SKM-1 treated with dmso at 0.1 percent for 144 hours (cell line): ENCODE data around the gene GLYATL1B.
"Not testable (repeated sequence)": the region's sequence is repeated elsewhere in the genome, so short reads cannot be mapped to it uniquely, and the experiment has no call there.

Experiments
- DNase-seq: peaks from one replicate; lab custom pipeline; 2025; ENCODE audit not compliant: unreplicated experiment; lab: John Stamatoyannopoulos, UW

GLYATL1B gene, protein sequence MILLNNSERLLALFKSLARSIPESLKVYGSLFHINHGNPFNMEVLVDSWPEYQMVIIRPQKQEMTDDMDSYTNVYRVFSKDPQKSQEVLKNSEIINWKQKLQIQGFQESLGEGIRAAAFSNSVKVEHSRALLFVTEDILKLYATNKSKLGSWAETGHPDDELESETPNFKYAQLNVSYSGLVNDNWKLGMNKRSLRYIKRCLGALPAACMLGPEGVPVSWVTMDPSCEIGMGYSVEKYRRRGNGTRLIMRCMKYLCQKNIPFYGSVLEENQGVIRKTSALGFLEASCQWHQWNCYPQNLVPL

DNA sequence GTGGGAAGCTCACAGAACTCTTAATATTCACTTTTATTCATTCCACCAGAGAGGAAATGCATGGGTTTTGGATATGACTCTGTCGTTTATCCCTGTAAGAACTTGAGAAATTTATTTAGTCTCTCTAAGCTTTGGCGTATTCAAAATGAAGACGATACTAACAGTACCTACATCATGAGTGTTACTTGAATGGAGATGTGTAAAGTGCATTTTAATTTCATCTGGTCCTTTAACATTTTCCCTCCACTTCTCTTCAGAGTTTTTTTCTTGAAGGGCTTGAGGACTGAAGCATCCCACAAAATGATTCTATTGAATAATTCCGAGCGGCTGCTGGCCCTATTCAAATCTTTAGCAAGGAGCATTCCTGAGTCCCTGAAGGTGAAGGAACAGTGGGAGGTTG lies at the start of gene GLYATL1B:
Gene GLYATL1B (plus strand): TSS at position 301 of the 400 bp plus-strand sequence. CDS start 0 bp downstream, at position 301.
- not testable (repeated sequence) for DNase-seq

DNA sequence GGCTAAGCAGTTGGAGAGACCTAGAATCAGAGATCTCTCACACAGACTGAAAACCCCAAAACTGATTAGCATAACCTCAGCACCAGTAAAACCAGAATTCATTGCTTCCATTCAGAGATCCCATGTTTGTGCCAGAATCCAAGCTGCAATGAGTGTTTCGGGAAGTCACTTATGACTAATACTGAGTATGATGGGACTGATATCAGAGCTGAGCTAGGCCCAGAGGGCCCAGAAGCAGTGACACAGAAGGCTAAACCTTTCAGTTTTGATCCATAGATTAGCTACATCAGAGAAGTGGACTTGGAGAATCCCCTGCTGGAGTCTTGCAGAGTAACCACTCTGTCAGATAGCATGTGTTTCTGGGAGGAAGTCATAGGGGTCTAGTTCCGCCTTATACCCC lies 49.6 kb upstream of the GLYATL1B start:
- not testable (repeated sequence) for DNase-seq

DNA sequence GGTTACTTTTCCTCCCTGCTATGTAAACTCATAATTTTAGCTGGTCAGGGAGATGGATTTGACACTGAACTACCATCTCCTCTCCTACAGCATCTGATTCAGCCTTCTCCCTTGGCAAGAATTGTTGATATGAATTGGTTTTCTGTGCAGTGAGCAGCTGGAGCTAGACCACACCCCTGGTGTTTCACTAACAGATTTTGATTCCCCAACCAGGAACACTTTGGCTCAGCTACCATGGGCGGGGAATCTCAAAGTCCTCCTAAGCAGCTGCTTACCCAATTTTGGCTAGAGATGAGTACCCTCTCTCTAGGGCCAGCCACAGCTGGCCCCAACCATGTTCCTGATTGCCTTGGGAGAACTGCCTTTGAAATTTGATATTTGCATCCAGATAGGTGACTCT lies 48.7 kb upstream of the GLYATL1B start:
- not testable (repeated sequence) for DNase-seq

DNA sequence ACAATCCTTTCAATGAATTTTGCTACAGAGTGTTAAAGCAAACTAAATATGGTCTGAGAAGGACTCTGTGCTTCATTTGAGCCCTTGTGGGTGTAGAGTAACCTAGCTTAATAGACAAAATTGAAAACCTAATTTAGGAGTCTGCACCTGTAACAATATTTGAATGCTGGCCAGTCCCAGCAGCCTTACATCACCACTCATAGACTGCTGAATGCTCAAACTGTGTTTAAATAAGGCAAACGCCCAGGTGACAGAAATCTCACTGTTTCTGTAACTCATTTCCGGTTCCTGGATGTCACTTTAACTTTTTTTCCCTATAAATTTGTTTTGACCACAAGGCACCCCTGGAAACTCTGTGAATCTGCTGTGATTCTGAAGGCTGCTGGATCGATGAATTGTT lies 45.5 kb upstream of the GLYATL1B start:
- DNase-seq, result no peak

DNA sequence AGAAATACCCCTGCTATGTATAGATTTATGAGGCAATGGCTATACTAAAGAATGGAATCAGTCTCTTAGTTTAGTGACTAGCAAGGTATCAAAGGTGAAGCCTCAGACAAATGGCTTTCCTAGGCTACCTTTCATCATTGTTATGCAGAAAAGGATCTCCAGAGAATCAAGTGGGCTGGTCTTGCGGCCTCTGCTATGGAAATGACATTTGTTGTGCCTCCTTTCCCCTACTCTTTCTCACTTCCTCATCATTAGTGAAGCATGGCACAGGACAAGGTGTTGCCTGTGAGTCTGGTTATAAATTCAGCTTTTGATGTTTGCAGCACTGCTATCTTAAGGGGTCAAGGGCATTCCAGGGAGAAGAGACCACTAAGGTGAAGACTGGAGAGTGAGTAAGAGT lies 34.7 kb upstream of the GLYATL1B start:
- not testable (repeated sequence) for DNase-seq

DNA sequence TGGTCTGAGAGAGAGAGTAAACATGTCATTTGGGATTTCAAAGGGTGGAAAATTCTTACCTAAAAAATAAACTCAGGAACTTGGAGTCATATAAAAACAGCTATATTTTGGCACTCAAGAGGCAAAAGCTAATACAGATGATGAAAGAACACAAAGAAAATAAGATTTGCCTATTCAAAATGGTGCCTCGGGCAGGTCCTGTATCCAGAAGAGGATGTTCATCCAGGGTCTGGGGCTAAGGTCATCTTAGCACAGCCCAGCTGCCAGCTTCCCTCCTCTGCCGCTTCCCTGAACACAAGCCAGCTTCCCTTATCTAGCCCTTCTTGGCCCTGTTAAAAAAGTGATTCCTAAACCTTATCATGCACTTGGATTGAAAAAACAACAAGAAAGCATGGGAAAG lies 33.8 kb upstream of the GLYATL1B start:
- not testable (repeated sequence) for DNase-seq

DNA sequence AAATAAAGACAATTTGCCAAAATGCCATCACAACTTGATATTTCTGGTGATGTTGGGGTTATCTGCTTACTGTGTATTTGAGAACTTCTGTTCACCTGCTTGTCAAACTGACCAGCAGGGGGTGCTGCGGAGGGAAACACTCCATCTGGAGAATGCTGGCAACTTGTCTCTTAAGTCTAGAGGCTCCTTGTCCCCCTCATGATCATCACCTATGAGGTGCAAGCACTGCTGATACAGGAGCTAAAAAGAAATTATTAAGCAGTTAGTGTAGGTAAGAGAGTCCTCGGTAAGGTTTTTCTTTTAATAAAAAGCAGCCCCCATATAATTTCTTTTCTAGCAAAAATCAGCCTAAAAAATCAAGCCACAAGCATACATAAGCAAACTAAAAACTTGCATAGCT lies 32.7 kb upstream of the GLYATL1B start:
- peak; percentile 44 for DNase-seq

DNA sequence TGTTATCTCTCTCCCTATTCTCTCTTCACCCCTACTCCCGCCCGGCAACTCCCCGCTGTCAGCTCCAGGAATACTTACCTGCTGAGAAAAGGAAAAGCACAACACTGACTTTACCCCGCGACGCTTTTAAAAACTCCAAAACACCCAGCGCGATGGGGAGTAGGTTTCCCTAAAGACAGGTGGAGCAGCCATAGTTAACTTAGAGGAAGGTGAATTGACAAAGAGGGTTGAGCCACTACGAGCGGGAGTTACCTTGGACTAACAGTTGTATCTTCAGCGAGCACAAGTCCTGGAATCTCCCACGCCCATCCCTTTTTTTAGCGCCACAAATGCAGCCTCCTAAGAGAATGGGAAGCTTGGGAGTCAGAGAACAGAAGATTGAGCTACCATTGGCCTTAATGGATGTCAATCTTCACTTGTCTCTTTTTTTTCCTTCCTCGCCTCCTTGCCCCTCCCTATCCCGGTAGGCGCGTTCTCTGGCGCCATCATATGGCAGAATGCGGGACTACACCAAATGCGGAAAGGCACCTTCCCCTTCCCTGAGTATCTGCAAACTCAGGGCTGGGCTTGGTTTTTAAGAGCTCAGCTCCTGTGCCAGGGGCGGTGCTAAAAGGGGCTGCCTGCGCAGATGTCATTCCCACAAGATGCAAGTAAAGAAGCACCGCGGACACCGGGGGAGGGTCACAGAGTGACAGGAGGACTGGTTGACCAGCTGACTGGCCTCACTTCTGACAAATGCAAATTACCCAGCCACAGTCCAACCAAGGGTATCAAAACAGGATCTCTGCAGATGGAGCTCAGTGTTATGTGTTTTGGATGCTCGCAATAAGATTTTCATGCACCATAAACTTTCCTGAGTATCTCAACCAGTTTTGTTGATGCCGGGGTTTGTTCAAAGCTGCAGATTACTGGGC lies 27.7 kb upstream of the GLYATL1B start:
- peak; percentile 74 for DNase-seq

DNA sequence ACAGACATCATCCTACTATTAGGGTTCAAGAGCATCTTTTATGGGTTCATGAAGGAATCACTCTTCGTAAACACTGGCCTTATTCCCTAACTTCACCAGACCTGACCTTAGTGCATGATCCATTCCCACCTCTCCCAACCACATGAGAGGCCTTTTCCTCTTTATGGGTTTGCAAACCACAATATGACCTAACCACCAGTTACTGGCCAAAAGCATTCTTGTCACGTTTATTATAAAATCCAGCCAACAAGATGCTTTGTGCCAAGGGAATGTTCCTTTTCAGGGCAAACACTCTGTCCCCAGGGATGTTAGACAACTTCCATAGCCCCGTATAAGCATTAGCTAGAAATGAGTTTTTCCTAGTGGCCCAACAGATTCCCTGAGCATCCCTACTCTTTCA lies 26.0 kb upstream of the GLYATL1B start:
- DNase-seq, result not testable (repeated sequence)

DNA sequence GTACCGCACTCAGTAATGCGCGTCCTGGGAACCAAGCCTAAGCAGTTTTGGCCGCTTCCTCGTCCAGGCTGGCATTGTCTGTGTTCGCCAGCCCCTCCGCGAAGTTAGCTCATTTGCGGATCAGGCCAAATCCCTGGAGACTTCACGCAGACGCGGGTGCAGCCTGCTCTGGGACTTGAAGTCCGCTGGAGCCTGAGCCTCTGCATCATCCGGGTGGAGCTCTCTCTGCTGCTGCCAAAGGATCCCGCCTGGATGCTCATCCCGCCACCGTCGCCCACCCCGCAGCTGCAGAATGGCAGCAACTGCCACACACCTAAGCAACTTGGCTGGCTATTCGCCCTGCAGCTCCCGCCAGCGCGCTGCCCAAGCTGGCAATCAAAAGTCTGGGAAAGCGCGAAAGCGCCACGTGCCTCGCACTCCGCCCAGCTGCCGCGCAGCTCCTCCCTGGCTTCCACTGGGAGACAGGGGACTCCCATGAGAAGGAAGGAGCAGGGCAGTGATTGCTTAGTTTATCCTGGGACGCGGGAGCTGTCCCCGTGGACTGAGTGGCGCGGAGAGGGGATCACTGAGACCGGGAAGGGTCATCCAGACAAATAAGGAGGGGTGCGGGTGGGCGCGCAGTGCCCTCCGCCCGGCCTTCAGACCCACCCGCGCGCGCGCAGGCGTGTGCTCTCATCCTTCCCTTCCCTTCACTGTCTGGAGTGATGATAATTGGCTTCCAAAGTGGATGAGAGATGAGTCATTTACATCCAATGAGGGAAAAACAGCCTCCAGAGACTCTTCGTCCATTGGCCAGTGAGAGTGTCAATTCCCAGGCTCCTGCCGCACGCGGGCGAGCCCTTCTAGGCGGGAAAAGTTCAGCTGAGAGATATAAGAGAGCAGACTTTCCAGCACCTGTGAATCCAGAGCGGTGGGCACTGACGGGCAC lies 23.2 kb upstream of the GLYATL1B start:
- no peak for DNase-seq

DNA sequence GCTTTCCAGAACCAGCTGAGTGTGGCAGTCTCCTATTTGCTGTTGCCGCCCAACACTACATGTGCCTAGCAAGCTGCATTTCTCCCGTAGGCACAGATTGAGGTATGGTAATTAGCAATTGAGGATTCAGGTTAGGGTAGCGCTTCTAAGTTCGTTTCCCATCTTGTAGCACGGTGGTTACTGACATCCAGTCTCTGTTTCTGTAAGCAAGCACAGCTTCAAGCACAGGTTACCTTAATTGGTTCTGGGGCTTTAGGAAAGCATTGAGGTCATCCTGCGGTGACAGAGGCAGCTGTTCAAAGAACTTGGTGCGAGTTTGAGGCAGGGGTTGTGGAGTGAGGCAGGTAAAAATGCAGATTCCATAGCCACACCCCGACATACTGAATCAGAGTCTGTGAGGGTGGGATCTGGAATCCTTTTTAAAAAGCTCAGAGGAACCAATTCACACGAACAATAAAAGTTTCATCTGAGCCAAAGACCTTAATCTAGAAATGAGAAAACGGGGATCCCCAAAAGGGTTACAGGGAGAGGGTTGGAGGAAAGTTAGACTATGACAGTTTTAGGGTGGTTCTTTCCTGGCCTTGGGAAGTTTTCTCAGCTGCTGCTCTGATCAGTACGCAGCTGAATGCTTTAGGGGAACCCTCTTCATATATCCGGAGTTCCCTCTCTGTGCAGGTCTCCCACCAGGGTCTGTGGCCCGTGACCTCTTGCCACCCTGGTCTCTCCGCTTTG lies 21.9 kb upstream of the GLYATL1B start:
- not testable (repeated sequence) for DNase-seq

DNA sequence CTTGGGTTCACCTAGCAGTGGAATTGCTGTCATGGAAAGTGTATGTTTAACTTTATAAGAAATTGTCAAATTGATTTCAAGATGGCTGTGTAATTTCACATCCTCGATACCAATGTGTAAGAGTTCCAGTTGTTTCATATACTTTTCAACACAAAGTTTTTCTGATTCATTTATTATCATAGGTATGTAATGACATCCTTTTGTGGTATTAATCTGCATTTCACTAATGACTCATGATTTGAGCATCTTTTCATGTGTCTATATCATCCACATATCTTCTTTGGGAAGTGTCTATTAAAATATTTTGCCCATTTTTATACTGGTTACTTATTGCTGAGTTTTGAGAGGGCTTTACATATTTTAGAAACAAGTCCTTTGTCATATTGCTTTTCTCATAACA lies 17.0 kb upstream of the GLYATL1B start:
- no peak for DNase-seq

DNA sequence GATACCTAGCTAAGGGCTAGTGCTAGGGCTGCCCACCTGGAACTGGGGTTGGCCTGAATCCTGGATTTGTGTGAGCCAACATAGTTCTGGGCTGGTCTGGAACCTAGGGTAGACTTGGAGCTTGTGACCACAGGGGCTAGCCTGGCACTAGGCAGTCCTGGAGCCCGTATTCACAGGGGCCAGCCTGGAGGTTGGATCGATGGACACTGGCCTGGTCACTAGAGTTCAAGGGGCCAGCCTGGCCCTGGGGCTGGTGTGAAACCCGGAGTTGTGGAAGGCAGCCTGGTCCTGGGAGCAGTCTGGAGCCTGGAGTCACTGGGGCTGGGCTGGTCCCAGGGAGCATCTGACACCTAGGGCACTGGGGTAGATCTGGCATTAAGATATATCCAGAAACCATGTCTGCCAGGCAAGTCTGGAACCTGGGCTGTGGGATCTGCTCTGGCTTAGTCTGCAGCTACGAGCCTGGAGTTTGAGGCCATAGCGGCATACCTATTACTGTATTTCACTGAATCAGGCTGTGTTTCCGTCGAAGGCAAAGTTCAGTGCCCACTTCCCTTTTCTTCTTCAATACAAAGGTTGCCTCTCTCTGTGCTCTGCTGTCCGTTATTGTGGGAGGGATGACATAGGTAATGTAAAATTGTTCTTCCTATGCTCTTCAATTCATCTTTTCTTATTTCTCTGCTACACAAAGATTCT lies 9.1 kb upstream of the GLYATL1B start:
- DNase-seq, result no peak

DNA sequence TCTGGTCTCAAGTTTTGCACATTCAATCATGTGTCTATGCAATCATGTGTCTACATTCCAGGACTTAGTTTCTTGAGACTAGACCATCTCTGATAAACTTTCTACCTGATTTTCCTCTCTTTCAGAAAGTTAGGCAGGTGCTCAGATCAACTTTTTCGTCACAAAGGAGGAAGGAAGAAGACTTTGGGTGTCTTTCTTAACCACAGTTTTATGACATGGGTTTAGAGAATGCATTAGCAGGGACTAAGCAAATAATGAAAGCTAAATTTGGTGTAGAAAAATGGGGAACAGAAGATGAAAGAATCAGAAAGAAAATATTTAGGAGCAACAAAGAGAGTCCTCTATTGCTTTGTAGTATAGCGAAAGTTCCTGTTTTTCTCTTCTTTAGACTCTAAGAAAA lies 7.7 kb upstream of the GLYATL1B start:
- DNase-seq, result no peak

DNA sequence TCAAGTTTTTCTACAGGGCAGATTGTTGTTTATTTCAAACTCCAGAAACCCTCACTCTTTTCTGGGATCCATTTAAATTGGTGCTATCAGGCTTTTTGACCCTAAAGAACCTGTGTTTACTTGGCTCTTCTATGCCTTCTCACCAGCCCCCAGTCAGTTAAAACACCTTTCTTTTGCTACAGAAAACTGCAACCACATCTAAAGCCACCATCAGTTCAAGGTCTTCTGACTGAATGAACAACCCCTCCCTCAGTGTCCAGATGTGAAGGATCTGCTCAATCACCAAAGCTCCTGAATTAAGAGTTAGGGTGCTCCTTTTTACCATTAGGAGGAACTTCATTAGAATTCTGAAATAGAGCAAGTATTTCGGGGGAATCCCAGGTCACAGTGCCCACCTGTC lies 7.0 kb upstream of the GLYATL1B start:
- no peak for DNase-seq

DNA sequence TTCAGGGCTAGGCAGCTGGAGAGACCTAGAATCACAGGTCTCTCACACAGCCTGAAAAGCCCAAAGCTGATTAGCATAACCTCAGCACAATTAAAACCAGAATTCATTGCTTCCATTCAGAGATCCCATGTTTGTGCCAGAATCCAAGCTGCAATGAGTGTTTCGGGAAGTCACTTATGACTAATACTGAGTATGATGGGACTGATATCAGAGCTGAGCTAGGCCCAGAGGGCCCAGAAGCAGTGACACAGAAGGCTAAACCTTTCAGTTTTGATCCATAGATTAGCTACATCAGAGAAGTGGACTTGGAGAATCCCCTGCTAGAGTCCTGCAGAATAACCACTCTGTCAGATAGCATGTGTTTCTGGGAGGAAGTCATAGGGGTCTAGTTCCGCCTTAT lies 5.7 kb upstream of the GLYATL1B start:
- not testable (repeated sequence) for DNase-seq

DNA sequence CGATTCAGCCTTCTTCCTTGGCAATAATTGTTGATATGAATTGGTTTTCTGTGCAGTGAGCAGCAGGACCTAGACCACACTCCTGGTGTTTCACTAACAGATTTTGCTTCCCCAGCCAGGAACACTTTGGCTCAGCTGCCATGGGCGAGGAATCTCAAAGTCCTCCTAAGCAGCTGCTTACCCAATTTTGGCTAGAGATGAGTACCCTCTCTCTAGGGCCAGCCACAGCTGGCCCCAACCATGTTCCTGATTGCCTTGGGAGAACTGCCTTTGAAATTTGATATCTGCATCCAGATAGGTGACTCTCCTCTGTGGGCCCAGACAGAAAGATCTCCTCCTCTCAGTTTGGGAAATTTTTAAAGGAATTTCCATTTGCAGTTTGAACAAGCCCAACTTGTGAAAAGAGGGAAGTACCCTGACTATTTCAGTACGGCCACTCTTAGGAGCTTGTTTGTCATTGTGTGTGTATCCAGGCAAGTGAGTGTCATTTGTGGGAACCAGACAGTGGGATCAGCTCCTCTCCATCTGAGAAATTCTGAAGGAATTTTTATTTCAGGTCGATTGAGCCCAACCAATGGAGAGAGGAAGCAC lies 4.6 kb upstream of the GLYATL1B start:
- DNase-seq, result not testable (repeated sequence)

DNA sequence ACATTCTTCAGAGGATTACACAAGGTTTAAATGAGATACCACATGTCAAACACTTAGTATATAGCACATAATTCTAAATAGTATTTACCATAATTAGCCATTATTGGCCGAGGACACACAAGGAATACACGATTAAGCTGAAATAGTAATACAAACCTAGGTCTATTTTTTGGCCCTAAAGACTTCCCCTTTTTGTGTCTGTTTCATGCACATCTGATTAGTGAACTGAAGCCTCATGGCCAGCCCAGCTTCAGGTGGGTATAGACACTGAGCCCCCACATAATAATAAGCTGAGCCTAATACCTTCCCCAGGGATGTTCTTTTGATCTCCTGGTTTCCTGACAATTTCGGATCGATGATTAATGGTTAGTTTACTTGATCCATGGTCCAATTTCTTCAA lies 2.1 kb downstream of the GLYATL1B start:
- no peak for DNase-seq

DNA sequence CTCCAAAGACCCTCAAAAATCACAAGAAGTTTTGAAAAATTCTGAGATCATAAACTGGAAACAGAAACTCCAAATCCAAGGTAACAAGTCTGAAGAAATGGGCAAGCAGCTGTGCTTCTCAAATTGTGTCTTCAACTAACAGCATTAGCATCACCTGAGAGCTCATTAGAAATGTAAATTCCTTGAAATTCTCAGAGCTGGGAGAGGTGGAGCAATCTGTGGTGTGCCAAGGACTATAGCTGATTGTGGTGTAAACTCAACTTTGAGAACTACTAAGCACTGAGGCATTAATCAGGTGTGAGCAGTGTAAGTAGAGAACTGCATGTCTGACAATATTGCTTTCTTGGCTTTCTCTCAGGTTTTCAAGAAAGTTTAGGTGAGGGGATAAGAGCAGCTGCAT lies 7.5 kb downstream of the GLYATL1B start:
- DNase-seq, result not testable (repeated sequence)
